Measurements from ENCODE around the gene AGAP1. TPM values are rescaled to one million over a fixed set of nuclear protein-coding genes. Genes with fewer than 3 reads are reported as not detected.

Gene AGAP1
- polyA plus RNA-seq, 4 donors = 9.8 to 19.2 (median 15.5) TPM

DNA sequence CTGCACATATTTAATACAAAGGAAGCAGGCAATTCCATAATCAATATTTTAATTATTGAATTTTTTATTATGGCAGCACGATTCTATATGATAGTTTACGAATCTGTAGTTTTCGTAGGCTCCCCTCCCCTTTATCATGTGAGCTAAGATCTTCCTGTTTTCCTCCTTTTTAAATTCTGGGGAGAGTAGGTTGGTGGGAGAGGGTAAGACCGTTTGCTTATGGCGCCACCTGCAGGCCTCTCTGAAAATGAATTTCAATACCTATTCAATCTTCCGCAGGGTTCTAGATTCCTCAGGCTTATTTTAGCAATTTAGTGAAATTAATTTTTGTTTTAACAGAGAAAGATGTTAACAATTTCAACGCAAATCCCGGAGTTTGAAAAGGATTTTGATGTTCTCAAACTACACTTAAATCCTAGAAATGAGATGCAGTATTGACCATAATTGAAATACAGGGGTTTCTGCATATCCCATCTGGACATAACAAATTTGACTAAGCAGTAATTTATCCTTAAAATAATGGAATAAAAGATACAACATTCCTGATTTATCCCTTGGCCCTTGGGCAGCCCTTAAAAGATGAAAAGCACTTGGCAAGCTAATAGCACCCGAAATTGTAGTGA is 687.1 kb downstream of the AGAP1 start:
- 13 to 17% (median 16%) methylated on average over 9 of the region's 9 CpGs for WGBS, 3 donors
- no peak overlapping the region for H3K27ac ChIP-seq (ENCODE audit: low read depth in 1 of 3, low read length in 2 of 3)
- FAIRE-seq = no peak

More for the DNA sequence above, 687.1 kb downstream of the AGAP1 start:
- DNase-seq = peak; percentile 40 to 65
- Histone ChIP-seq H3K27me3 (ENCODE audit: control insufficient read depth in 3 of 3, insufficient read depth in 3 of 3, low read length in 3 of 3) (peaks cover 9 to 57% (median 13%) of the 10 kb centered on the region in 3 donors), H3K36me3 (ENCODE audit: control insufficient read depth in 3 of 3, insufficient read depth in 2 of 3, low read depth in 1 of 3, low read length in 3 of 3) (no peaks in the 10 kb centered on the region), H3K9me3 (ENCODE audit: control insufficient read depth in 2 of 2, insufficient read depth in 1 of 2, low read depth in 1 of 2, low read length in 1 of 2) (peaks cover 0 to 9% of the 10 kb centered on the region in 2 donors), H3K4me1 (ENCODE audit: control insufficient read depth in 3 of 3, insufficient read depth in 2 of 3, low read depth in 1 of 3, low read length in 2 of 3) (peaks cover 0 to 9% (median 0%) of the 10 kb centered on the region in 3 donors), H3K4me3 (ENCODE audit: low read depth in 1 of 3, low read length in 3 of 3) (no peak overlapping the region)
